NCI-H1694 (cell line): ENCODE measurements around the gene NCOA1.
"Not testable (repeated sequence)": the region's sequence is repeated elsewhere in the genome, so short reads cannot be mapped to it uniquely, and the experiment has no call there.

Experiments used
- DNase-seq: peaks from one replicate; lab custom pipeline; 2025; lab: John Stamatoyannopoulos, UW

Gene NCOA1

DNA sequence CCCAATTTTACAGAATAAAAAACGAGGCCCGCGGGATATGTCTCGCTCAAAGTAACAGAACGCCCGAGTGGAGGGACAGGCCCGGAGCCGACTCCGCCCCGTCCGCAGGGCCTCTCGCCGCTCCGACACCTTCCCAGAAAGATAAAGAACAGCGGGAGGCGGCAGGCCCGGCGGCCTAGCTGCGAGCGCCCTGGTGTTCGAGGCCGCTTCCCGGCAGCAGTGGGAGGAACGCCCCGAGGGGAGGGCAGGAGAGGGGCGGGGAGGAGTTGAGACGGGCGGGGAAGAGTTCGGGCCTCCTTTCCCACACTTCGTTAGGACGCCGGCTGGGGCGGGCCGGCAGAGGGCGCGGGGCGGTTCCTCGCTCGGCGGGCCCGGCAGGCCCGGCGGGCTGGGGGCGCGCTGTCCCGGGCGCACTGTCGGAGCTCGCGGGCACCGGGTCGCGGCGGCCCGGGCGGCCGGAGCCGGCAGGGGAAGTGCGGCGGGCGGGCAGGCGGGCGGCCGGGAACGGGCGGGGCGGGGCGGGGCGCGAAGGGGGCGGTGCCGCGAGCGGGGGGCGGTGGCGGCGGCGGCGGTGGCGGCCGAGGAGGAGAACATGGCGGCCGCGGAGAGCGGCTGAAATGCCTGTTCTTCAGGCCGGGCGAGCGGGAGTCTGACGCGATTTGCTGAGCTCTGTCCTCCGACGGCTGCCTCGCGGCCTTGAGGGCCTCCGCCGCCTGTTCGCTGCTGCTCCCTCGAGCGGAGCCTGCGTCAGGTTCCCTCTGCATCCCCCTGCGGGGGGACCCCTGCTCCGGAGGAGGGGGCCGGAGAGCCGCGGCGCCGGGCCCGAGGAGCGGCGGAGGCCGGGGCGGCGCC, at the start of gene NCOA1:
NCOA1 (plus strand) TSS at position 565 of the 852 bp plus-strand sequence. CDS start 167,424 bp downstream, outside the sequence.
- peak; percentile 77 for DNase-seq

DNA sequence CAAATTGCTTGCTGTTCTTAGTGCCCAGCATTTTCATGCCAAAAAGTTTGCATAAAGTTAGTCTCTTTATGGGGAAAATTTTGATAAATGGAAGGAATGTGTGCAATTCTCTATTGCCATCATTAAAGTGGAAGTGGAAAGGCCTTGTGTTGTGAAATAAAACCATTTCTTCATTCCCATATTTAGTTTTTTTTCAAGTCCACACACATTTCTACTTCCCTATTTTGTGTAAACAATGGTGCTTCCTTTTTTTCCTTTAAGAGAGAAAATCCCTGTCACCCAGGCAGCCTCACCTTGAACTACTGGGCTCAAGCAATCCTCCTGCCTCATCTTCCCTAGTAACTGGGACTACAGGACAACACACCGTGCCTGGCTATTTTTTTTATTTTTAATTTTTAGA, 42.3 kb upstream of the NCOA1 start:
- no peak for DNase-seq

DNA sequence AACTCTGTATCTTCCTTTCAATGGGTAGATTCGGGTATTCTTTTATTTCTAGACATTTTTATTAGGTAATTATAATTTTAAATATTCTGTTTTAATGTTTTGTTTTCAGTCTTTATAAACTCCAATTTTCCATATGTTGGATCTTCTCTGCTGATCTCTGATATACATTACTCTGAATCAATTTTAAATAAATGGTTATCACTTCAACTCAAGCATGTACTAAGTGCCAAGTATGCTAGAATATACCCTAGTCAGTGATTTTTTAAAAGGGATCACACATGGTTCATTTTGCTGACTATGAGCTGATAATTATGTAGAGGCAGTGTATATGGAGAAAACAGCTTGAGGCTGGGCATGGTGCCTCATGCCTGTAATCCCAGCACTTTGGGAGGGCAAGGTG, 41.7 kb upstream of the NCOA1 start:
- no peak for DNase-seq

DNA sequence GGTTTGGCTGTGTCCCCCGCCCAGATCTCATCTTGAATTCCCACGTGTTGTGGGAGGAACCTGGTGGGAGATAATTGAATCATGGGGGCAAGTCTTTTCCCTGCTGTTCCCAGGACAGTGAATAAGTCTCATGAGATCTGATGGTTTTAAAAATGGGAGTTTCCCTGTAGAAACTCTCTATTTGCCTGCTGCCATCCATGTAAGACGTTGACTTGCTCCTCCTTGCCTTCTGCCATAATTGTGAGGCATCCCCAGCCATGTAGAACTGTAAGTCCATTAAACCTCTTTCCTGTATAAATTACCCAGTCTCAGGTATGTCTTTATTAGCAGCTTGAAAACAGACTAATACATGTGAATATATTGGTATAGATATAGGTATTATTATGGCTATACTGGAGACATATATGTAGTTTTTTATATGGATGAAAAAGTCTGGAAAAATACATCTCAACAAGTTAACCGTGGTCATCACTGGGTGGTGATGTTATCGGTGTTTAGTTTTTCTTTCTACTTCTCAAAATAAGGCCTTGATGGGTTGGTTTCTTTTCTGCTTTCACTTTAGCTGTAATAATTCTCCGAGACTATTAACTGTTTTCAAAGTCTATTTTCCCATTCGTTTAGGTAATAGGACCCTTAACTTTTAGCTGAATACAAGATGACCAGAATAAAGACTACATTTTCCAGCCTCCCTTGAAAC, 39.1 kb upstream of the NCOA1 start:
- DNase-seq: no peak

DNA sequence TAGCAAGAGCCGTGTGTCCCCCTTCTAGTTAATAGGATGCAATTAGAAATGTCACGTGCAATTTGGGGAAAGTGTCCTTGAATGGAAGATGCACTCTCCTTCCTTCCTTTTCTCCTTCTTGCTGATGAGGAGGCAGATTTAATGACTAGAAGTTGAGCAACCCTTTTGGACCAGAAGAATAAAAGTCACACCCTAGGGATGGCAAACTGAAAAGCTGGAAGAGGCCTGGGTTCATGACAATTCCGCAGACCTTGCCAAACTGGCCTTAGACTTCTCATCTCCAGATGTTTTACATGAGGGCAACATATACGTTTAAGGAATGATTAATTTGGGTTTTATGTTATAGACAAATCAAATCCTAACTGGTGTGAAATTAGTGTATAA, 38.6 kb upstream of the NCOA1 start:
- no peak for DNase-seq

DNA sequence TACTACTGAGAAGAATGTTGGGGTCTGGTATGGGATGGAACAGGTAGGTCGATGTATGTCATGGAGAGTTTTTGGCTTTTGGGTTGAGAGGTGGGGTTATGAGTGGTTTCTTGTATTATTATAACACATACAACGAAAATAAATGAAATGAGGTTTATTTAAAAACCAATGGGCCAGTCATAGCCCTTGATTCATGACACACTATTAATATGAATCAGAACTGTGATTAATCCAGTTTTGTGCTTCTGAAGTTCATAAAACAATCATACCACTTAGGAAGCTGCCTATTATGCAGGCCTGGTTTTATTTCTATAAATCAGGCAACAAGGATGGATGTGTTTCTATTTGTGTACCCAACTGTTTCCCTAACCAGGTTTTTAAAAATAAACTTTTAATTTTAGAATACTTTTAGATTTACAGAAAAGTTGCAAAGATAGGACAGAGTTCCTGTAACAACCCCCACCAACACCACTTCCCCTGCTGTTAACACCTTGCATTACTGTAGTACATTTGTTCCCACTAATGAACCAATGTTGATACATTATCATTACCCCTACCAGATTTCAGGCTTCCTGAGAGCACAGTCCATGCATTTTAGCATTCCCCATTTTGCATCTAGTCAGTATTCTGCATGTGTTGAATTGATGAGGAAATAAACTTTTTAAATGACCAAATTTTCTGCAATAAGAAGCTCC, 37.5 kb upstream of the NCOA1 start:
- no peak for DNase-seq

DNA sequence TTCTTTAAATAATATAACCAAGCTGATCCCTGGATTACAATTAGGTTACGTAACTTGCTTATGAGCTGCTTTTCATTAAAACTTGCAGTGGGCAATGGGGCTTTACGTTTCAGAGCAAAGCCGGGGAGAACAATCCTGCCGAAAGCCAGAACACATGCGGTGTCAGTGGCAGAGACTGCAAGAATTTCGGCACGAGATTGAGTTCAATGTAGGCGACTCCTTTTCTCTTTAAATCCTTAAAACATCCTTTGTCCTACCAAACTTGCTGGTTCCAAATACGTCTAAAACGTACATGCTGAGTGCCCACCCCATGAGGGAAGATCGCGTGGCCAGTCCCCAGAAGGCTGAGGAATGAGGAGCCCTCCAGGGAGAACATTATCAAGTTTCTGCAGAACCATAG, 36.8 kb upstream of the NCOA1 start:
- no peak for DNase-seq

DNA sequence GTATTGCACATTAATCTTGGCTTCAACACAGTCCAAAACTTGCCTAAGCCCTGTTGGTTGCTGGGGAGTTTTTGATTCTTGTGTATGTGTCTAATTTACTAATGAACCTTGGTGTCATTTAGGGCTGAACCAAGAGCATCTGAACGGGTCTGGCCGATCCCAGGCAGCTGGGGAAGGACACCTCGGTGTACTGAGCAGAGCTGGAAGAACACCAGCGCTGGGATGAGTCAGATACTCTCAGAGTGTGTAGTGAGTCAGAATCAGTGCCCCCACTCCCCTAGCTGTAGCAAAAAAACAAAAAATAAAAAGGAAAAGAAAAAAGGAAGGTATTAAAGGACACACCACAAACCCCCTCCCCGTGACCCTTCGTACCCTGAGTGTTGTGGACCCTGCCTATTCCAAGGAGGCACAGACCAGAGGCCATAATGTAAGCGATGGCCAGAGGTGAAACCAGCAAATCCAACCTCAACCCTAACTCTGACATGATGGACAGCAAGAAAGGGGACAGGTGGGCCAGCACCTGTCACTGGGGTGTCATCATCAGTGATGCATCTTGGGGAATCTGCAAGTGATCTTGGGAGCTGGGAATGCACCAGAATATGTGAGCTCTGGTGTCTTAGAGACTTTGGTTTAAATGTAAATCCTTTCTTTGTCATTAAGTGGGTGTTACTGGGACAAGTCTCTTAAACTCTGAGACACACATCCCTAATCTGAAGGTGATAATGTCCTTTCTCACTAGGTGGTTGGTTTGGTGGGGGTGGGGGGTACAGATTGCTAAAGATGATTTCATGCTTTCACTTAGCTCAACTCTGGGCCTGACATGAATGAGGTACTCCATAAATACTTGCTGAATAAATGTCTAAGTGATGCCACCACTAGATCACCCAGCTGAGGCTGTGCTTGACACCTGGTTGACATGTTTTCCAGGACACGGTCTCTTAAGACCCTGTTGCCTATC, 34.2 kb upstream of the NCOA1 start:
- DNase-seq: no peak

DNA sequence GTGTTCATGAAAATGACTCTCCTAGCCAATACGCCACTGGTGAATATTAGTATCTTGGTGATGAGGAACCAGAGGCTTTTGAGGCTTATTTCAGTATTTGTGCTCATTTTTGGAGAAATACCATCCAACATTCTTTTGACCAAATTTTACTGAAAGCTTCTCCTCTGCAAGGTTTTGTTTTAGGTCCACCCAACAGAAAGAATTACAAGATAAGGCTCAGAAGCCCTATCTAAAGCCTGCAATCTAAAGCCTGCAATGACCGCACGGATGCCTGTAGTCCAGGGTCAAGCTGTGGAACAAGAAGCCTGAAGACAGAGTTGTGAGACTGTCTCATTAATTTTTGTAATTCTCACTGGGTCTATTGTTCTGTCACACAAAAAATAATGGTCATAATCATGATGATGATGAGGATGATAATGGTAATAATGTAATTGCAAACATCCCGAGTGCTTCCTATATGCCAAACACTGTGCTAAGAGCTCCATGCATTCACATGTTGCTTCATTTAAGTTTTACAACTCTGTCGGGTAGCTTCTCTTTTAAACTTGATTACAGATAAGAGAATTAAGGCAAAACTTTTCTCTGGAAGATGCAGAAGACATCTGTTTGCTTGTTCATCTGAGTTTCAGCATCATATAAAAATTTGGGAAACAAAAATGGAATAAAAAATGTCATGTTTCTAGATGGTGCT, 33.2 kb upstream of the NCOA1 start:
- no peak for DNase-seq

DNA sequence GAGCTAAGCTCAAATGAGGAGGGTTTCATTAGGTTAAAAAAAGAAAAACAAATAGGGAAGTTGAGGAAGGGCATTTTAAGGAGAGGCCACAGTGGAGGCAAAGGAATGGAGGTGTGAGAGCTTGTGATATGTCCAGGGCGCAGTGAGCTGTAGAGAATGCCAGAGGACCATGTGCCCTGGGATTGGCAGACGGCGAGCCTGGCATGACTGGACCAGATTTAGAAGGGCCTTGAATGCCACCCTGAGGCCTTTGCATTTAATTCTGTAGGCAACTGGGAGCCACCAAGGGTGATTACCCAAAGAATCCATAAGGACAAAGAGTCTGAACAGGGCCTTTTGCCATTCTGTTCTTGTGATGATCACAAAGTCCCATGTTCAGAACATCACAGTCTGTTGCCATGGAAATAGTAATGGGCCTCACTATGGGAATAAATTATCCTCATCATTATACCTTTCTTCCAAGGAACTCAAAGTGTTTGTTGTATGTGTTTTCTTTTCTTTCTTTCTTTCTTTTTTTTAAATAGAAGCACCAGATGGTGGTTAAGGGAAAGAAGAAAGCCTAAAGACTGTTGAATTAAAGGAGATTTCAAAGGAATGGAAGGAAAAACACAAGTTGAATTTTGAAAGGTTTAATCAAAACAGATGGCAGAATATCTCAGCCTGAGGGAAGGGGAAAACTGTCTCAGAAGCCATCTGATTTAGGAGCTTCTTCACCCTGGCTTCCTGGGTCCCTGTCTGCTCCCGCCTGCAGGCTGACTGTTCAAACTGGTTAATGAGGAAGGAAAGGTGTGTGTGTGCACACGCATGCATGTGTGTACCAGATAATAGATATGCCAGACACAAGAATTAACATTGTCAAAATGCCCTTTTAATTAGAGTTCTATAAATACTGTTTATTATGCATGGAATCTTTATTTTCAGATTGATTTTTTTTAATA, 31.6 kb upstream of the NCOA1 start:
- no peak for DNase-seq

DNA sequence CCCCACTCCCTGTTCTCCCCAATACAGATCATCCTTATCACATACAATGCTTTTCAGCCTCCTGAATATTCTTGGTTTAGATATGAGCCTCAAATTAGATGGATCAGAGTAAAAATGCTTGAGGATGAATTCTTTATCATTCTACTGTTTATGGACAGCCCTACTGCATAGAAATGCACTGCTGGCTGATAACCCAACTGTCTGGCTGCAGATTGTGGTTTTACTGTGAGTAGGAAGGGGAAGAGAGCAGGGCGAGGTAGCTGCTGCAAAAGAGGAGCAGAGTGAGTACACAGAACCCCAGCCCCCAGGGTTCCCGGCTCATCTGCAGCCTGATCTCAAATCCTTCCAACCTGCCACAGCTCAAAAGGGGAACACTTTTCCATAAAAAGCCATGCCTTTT, 29.4 kb upstream of the NCOA1 start:
- no peak for DNase-seq

DNA sequence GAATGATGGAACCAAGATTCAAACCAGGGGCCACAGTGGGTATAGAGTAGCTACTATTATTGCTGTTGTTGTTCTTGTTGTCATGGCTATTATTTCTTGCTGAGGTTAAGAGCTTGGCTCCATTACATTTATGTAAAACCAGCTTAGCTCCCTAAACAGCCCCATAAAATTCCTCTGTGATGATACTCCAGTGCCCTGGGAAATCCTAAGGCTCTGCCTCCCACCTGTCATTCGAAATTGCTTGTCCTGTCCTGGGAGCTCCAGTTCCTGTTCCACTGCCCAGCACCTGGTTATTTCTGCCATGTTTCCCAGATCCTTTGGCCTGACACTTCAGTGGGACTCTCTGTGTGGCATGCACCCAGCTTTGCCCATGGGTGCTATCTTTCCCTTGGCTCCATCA, 27.8 kb upstream of the NCOA1 start:
- no peak for DNase-seq

DNA sequence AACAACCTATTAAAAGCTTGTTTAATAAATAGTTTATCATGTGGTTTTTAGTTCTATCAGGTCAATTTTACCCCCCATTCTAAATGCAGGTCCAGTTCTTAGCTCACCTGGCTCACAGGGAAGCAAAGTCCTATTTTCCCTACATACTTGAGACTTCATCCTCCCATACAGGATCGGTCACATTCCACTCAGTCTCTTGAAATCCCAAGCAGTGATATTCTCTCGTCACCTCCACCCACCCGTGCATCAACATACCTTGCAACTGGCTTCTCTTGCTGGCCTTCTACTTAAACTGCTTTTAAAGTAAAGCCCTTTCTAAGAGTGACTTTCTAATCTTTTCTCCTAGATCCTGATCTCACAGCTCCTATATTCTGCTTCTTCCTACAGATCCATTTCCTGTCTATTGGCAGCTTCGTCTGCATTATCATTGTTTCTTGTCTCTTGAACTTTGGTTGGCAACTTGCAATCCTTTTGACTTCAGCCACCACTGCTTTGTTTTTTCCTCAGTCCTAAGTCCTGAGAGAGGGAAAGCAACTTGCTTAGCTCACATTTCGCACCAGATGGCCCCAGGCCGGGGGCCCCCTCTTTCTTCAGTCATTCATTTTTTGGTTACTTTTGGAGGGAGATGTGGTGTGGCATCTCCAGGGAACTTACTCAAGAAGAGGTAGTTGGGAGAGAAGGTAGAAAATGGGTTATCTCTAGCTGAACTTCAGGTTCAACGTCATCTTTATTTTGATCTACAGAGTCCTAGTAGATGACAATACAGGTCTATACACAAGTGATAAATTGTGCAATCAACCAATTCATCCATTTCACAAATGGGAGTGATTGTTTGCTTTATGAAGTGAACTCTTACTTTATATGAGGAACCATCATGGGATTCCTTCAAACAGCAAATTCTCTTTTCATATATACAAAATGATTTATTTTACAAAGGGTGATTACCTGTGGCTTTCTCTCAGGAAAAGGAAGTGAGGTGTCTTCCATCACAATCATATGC, 23.9 kb upstream of the NCOA1 start:
- DNase-seq: no peak

DNA sequence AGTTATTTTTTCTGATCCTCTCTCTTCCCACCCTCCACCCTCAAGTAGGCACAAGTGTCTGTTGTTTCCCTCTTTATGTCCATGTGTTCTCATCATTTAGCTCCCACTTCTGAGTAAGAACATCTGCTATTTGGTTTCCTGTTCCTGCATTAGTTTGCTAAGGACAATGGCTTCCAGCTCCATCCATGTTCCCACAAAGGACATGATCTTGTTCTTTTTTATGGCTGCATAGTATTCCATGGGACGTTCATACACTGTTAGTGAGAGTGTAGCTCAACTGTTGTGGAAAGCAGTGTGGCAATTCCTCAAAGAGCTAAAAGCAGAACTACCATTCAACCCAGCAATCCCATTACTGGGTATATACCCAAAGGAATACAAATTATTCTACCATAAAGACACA, 22.6 kb upstream of the NCOA1 start:
- DNase-seq: not testable (repeated sequence)

DNA sequence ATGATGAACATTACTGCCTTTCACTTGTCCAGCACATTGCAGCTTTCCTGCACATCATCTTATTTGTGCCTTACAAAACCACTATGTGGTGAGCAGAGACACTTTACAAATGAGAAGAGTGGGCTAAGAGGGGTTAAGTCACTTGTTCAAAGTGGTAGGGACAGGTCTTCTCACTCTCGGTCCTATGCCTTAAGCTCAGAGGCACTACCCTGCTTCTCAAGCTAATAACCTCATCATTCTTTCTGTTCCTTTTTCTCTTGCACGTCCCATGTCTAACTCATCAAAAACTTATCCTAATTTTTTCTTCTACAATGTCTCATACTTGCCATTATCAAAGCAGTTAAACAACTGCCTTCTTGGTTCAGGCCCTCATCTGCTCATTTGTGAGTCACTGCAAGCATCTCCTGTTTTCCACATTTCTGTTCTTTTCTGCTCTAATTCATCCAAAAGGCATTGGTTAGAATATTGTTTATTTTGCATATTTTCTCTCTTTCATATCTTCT, 21.9 kb upstream of the NCOA1 start:
- no peak for DNase-seq

DNA sequence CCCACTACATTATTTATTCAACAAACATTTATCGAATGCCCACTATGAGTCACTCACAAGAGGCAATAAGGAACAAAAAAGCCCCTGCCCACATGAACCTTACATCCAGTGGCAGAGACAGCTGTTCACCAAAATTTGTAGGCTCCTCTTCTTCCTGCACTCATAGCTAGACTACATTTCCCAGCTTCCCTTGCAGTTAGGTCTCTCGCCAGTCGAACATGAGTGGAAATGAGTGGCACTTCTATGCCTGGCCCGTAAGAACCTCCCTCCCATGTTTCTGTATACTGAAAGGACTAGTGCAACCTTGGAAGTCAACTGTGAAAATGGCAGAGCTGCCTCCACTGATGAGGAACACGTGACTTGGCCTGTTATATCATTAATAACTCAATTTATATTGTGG, 19.4 kb upstream of the NCOA1 start:
- DNase-seq: no peak

DNA sequence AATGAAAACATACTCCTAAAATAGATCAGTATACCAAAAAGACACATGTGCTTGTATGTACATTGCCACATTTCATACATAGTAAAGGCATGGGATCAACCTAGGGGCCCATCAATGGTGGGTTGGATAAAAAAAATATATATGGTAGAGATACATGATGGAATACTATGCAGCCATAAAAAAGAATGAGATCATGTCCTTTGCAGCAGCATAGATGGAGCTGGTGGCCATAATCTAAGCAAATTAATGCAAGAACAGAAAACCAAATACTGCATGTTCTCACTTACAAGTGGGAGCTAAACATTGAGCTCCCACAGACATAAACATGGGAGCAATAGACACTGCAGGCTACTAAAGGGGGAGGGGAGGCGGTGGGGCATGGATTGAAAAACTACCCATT, 18.6 kb upstream of the NCOA1 start:
- no peak for DNase-seq

DNA sequence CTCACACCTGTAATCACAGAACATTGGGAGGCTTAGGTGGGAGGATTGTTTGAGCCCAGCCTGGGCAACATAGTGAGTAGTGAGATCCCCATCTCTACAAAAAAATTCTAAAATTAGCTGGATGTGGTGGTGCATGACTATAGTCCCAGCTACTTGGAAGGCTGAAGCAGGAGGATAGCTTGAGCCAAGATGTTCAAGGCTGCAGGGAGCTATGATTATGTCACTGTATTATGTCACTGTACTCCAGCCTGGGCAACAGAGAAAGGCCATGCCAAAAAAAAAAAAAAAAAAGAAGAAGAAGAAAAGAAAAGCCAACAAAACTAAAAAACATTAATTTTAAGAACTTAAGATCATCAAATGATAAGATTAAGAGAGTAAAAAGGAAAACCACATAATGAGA, 17.4 kb upstream of the NCOA1 start:
- DNase-seq: no peak

DNA sequence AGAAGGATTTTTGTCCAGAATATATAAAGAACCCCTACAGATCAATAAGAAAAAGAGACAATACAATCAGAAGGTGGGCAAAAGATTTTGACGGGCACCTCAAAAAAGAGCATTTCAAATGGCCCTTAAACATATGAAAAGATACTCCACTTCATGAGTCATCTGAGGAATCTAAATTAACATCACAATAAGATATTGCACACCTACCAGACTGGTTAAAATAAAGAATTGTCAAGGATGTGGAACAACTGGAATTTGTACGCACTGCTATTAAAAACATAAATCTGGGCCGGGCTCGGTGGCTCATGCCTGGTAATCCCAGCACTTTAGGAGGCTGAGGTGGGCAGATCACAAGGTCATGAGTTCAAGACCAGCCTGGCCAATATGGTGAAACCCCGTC, 17.0 kb upstream of the NCOA1 start:
- DNase-seq: no peak
